Heart right ventricle (tissue), 16 donors: Measurements from ENCODE around the gene C16orf86. TPM values are rescaled to one million over a fixed set of nuclear protein-coding genes. Genes with fewer than 3 reads are reported as not detected.
A peak's percentile ranks its signal among the peaks of the same experiment; 100 is the strongest.

ENCODE experiments used
- ATAC-seq, 8 donors: fragments of 200-7000 bp; cut with Tn5 transposase; one replicate each; pipeline ENCODE4 v1.9.1; 2020; ENCODE audit warnings: mild to moderate bottlenecking in 8 of 8, moderate library complexity in 8 of 8, moderate number of reproducible peaks in 1 of 8
- DNase-seq, 2 donors: peaks; one replicate each; pipeline ENCODE4 v3.0.0-alpha.2; 2020
- H3K27ac ChIP-seq, 10 donors: fragments of 200-600 bp; sonication (generic) in 2 of 10; one replicate each; pipeline versions ENCODE4 v1.5.0 to v1.8.0; 2020 to 2022; ENCODE audit warnings: mild to moderate bottlenecking in 3 of 10
- H3K27me3 ChIP-seq, 7 donors: fragments of 200-600 bp; one replicate each; pipeline ENCODE4 v1.8.0; 2021 to 2022; ENCODE audit warnings: mild to moderate bottlenecking in 2 of 7
- H3K36me3 ChIP-seq, 9 donors: fragments of 200-600 bp; sonication (generic) in 1 of 9; one replicate each; pipeline versions ENCODE4 v1.5.0 to v1.8.0; 2020 to 2022; ENCODE audit warnings: mild to moderate bottlenecking in 2 of 9
- H3K4me1 ChIP-seq, 9 donors: fragments of 200-600 bp; sonication (generic) in 1 of 9; one replicate each; pipeline versions ENCODE4 v1.5.0 to v1.8.0; 2020 to 2022; ENCODE audit warnings: mild to moderate bottlenecking in 4 of 9
- H3K4me3 ChIP-seq, 10 donors: fragments of 200-600 bp; sonication (generic) in 2 of 10; one replicate each; pipeline versions ENCODE4 v1.5.0 to v1.8.0; 2020 to 2022; ENCODE audit warnings: mild to moderate bottlenecking in 7 of 10, moderate library complexity in 2 of 10
- H3K9me3 ChIP-seq, 11 donors: fragments of 200-600 bp in 10 of 11; sonication (generic) in 2 of 11; one replicate each; pipeline versions ENCODE4 v1.5.0 to v1.8.0; 2013 to 2022; ENCODE audit warnings: mild to moderate bottlenecking in 2 of 11, control low read depth in 1 of 11, moderate library complexity in 1 of 11
- CTCF ChIP-seq, 9 donors: fragments of 200-600 bp; sonication (generic) in 2 of 9; IDR thresholded peaks; one replicate each; pipeline versions ENCODE4 v1.5.0 to v1.8.0; 2021 to 2022; ENCODE audit warnings: antibody characterized with exemption in 9 of 9, mild to moderate bottlenecking in 5 of 9, moderate library complexity in 1 of 9
- WGBS, 2 donors: extraction: QIAGEN DNeasy Blood & Tissue Kit; methylation state at CpG; one replicate each; pipeline ENCODE4 v1.1.7; 2013; ENCODE audit warnings: inconsistent platforms in 1 of 2; 5-methylcytosine and 5-hydroxymethylcytosine counted together
- intact Hi-C, 10 donors: fragments of 100-400 bp; cut with DNase I; formaldehyde crosslinking; loops; one replicate each; pipeline versions ENCODE4 v1.11.1 to v1.14.2; 2022
- long read RNA-seq, 3 donors: library from polyadenylated mRNA; unstranded; transcript quantifications; one replicate each; pipeline ENCODE4 v2.0.0, GENCODE V29; 2020 to 2021
- polyA plus RNA-seq, 2 donors: library from polyadenylated mRNA; stranded (reverse); fragments of 200-250 nt; gene quantifications; one replicate each; pipeline ENCODE4 v1.2.3, GENCODE V29; 2013
- total RNA-seq, 10 donors: library from RNA; stranded (reverse); fragmentation: NEBNext Ultra II Directional in 3 of 10; extraction: Animal tissue kit (Norgen Biotek cat#: 25700) in 3 of 10; gene quantifications; one replicate each; pipeline versions ENCODE4 v1.2.1 to v1.2.4, GENCODE V29; 2021 to 2023
- donor health status: Arrhythmogenic right ventricular cardiomyopathy.
- donor health status: ischemic (EF 13 %, LVEDD 7.1; RV severe dilation, severe dysfunction).
- donor health status: healthy with polysubstance abuse.
- donor health status: DM: no; HTN: yes; CAD: no.
- donor health status: DM: no; HTN: no; CAD: no.
- donor health status: ischemic (EF 25% LVEDD 6.9; RV normal size, moderate dysfunction).
- donor health status: ischemic (EF 25% LVEDD 5.7; RV mildly dilated, moderate dysfunction).
- donor health status: healthy.
- donor health status: DM: yes; HTN: yes; CAD: no.
- donor health status: Ischemic cardiomyopathy.
- donor health status: ischemic (EF 35%, LVEDD 5.7; RV mildly dilated, moderate dysfunction).
- donor health status: nonischemic (EF 11% LVEDD 7.7; RV severe dilation, severe dysfunction).
- donor health status: DM: yes; HTN: yes; CAD: no.
- donor health status: PGD.
- donor health status: ischemic (EF 29% LVEDD 5.4; RV normal size, mild dysfunction).
- donor health status: nonischemic (EF 23%, LVEDD 6.1; RV moderate dilation, normal function).

The C16orf86 gene, protein sequence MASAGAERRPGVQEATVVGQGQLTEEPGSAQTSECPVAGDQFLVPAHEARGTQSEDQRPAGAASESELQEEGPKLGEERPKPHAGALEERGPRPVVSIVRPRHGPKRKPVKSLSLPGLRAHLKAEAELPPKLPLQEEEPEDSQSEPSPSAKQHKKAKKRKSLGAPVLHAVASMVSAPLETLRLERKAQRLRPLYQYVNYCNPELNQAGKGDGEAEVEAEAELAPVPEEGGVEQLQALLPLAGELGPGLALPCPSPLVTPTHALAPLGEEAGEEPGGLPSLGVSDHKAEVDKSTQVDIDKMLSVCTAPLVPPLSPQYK
- total RNA-seq (1 to 10 TPM; 2.8 to 5.6 (median 4.3) TPM), polyA plus RNA-seq (1 to 10 TPM; 2.6 to 3.7 TPM)
- long read RNA-seq, donor 1, partial matches to known transcripts, result 0 of 9 reads
- long read RNA-seq, donor 1, other reads (novel, unspliced or antisense), result 3 of 9 reads
- long read RNA-seq, donor 2, partial matches to known transcripts, result 1 of 7 reads
- long read RNA-seq, donor 2, other reads (novel, unspliced or antisense), result 2 of 7 reads
- long read RNA-seq, donor 3, transcript C16orf86-201 (4 exons, 1,267 nt), result major isoform, 9 of 18 reads
- long read RNA-seq, donor 3, partial matches to known transcripts, result 3 of 18 reads
- long read RNA-seq, donor 3, other reads (novel, unspliced or antisense), result 4 of 18 reads

DNA sequence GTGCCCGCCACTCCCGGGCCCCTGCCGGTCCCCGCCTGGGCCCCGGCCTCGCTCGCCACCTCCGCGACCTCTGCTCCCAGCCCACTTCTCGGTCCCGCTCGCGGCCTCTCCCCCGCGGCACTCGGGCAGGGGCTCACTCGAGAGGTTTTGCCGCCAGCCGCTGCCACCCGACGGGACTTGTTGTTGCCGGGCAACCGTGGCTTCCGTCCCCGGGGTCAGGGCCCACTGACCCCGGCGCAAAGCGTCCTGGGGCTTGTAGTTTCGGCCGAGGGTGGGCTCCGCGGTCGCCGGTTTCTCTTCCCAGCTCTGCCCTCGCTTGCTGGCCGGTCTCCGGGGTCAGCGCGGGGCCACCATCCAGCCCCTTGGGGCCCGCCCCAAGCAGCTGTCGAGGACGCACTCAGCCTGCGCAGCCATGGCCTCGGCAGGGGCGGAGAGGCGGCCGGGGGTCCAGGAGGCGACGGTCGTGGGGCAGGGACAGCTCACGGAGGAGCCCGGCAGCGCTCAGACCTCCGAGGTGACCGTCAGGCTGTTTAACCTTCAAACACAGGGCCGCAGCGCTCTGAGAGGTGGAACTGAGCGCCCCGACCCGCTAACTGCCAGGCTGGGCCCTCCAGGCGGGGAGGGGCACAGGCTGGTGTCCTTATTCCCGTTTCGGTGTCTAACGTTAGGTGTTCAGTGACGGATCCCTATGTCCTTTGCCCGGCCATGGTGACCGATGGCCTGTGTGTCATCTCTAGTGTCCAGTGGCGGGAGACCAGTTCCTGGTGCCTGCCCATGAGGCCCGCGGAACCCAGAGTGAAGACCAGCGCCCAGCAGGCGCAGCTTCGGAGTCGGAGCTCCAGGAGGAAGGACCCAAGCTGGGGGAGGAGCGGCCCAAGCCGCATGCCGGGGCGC is at the start of gene C16orf86, which contains the start of gene ENKD1:
Gene C16orf86, plus strand, starts transcription at position 256 of the 894 bp plus-strand sequence. Its CDS starts 157 bp downstream, at position 413.
Gene ENKD1, minus strand, starts transcription at position 192 of the 894 bp plus-strand sequence. CDS start 308 bp downstream, outside the sequence.
- Histone ChIP-seq H3K4me3 (peak within 1 kb of the TSS; percentile 58 to 92 (median 87)), H3K9me3 (no peaks in the 10 kb centered on the region), H3K27ac (peak within 1 kb of the TSS; percentile 81 to 98 (median 94)), H3K36me3 (peaks cover 0 to 27% (median 0%) of the 10 kb centered on the region in 9 donors), H3K27me3 (no peaks in the 10 kb centered on the region), H3K4me1 (peaks cover 8 to 38% (median 25%) of the 10 kb centered on the region in 9 donors)
- TF ChIP-seq CTCF (IDR thresholded peaks at IDR 0.05), result peak in 1 of 9 donors; percentile 8
- DNase-seq, result peak; percentile 88
- peak; percentile 71 to 84 (median 76) for ATAC-seq
- intact Hi-C loops, result loop anchor here in 5 of 10 donors (1.0 to 10.0 kb wide), 6 partner anchors 104 to 172 kb away; partner anchors contain the start of genes CTCF (in 3 of the 5), RANBP10 (in 1 of the 5) and TSNAXIP1 (in 1 of the 5)
- 4 to 5% methylated on average over 76 to 78 of the region's 78 CpGs for WGBS, 2 donors

- H3K4me3 ChIP-seq, result no peak overlapping the region
- no peaks in the 10 kb centered on the region for H3K9me3 ChIP-seq
- no peak for TF ChIP-seq CTCF (IDR thresholded peaks at IDR 0.05)
- H3K27me3 ChIP-seq, result no peaks in the 10 kb centered on the region
- H3K27ac ChIP-seq, result no peak overlapping the region
- ATAC-seq (no peak), DNase-seq (no peak)
- intact Hi-C loops, result no loop called here
- peaks cover 0 to 13% (median 9%) of the 10 kb centered on the region in 9 donors for H3K4me1 ChIP-seq
- 88 to 89% methylated on average over 14 of the region's 14 CpGs for WGBS, 2 donors
- H3K36me3 ChIP-seq, result peaks cover 0 to 99% (median 73%) of the 10 kb centered on the region in 9 donors
These were observed 38.4 kb upstream of the C16orf86 start for GRCh38 chr16:67628216-67628615.

DNA sequence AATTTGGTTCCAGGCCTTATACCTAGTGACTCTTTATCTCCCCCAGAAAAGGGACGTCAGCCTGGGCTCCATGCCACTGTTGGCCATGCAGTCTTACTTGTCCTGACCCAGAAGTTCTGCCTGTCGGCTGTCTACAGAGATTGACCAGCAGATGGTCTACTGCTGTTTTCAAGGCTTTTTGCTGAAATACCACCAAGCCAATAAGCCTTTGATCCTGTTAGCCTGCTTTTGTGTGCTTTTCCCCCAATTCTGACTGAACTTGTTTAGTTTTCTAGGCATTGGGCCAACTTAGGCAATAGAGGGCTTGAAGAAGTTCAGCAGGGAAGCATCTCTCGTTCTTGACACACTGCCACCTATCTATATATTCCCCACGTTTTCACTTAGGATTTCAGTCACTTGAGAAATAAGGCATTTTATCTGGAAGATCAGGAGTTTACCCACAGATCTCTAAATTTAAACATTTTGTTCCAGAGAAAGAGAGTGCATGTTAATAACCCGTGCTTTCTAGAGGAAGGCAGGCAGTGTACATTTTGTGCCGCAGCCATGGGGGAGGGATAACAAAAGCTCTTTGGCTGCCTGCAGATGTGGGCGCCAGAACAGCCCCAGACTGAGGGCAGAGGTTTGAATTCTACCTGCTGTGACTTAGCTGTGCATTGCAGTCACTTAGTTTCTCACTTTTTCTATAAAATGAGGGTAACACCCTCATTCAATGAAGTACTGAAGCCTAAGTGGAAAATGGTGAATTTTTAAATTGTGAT is 34.0 kb upstream of the C16orf86 start:
- Histone ChIP-seq H3K36me3 (peaks cover 0 to 100% (median 53%) of the 10 kb centered on the region in 9 donors), H3K9me3 (no peaks in the 10 kb centered on the region), H3K27ac (no peak overlapping the region), H3K4me3 (no peak overlapping the region), H3K27me3 (no peaks in the 10 kb centered on the region), H3K4me1 (peaks cover 0 to 13% (median 9%) of the 10 kb centered on the region in 9 donors)
- no peak for TF ChIP-seq CTCF (IDR thresholded peaks at IDR 0.05)
- WGBS, 2 donors, result 61 to 62% methylated on average over 7 of the region's 7 CpGs
- intact Hi-C loops, result no loop called here
- peak; percentile 58 for DNase-seq
- peak in 5 of 8 donors; percentile 34 to 84 (median 62) for ATAC-seq
